Fibroblast of villous mesenchyme (primary cell): ENCODE data around the gene MYRFL. TPM values are rescaled to one million over a fixed set of nuclear protein-coding genes. Genes with fewer than 3 reads are reported as not detected.

Experiments used
- DNase-seq: peaks from one replicate; pipeline ENCODE4 v3.0.0-alpha.2; 2010; ENCODE audit warnings: low read depth
- H3K4me3 ChIP-seq: 2 replicates; pipeline ENCODE4 v1.5.1; 2011; ENCODE audit warnings: low read depth, mild to moderate bottlenecking, low read length
- CTCF ChIP-seq: IDR thresholded peaks from 2 replicates; pipeline ENCODE4 v1.5.1; 2012; ENCODE audit warnings: low read depth, mild to moderate bottlenecking, low read length; ENCODE audit not compliant: insufficient read depth
- total RNA-seq: library from RNA; depleted of rRNA; stranded (reverse); fragments of >200 nt; gene quantifications from 2 replicates; pipeline ENCODE4 v1.2.3, GENCODE V29; 2012

The MYRFL gene
- total RNA-seq, 1 donor, result not detected

GRCh38 chr12:69833696-69834095 is 8.7 kb downstream of the MYRFL start:
- DNase-seq, result no peak
- TF ChIP-seq CTCF, result no peak
- H3K4me3 ChIP-seq, result no peak overlapping the region

- DNase-seq, result no peak
- no peak for TF ChIP-seq CTCF
- no peak overlapping the region for H3K4me3 ChIP-seq
Observed at GRCh38 chr12:69834147-69834546, 9.1 kb downstream of the MYRFL start.

- H3K4me3 ChIP-seq, result no peak overlapping the region
- DNase-seq, result no peak
- TF ChIP-seq CTCF, result no peak
Observed at GRCh38 chr12:69834576-69834975, 9.5 kb downstream of the MYRFL start.

- TF ChIP-seq CTCF, result no peak
- H3K4me3 ChIP-seq, result no peak overlapping the region
- no peak for DNase-seq
Observed at GRCh38 chr12:69835081-69835480, 10.1 kb downstream of the MYRFL start.

- no peak for TF ChIP-seq CTCF
- no peak for DNase-seq
- H3K4me3 ChIP-seq, result no peak overlapping the region
Observed at GRCh38 chr12:69836015-69836414, 11.0 kb downstream of the MYRFL start.

- no peak for TF ChIP-seq CTCF
- DNase-seq, result no peak
- H3K4me3 ChIP-seq, result no peak overlapping the region
Observed at GRCh38 chr12:69837191-69837590, 12.2 kb downstream of the MYRFL start.

- no peak for DNase-seq
- no peak overlapping the region for H3K4me3 ChIP-seq
- TF ChIP-seq CTCF, result no peak
Observed at GRCh38 chr12:69837657-69838415, 12.8 kb downstream of the MYRFL start.
